CD8-positive, alpha-beta memory T cell (primary cell): ENCODE data around the gene LIG3. TPM values are rescaled to one million over a fixed set of nuclear protein-coding genes. Genes with fewer than 3 reads are reported as not detected.

Experiments used
- CTCF ChIA-PET: fragments of 350-600 bp; sonication (Branson Sonifier 250); formaldehyde crosslinking; loops from one replicate; lab custom pipeline; 2021; ENCODE audit warnings: antibody characterized with exemption; lab: Charles Lee
- POLR2A ChIA-PET: fragments of 350-600 bp; sonication (Branson Sonifier 250); formaldehyde crosslinking; loops from one replicate; lab custom pipeline; 2021; ENCODE audit warnings: antibody characterized with exemption; lab: Charles Lee
- DNase-seq, 5 donors: peaks; one replicate each; pipeline versions ENCODE4 v3.0.0 to v3.0.0-alpha.2; 2020 to 2022; ENCODE audit warnings: mixed read lengths in 1 of 5
- H3K27ac ChIP-seq: one replicate; pipeline ENCODE4 v1.7.0; 2013; ENCODE audit warnings: low read depth, mild to moderate bottlenecking, low read length, moderate library complexity
- H3K27me3 ChIP-seq: 2 replicates; pipeline ENCODE4 v1.7.0; 2013; ENCODE audit warnings: low read length, mild to moderate bottlenecking; ENCODE audit not compliant: insufficient read depth, poor library complexity, severe bottlenecking
- H3K36me3 ChIP-seq: 2 replicates; pipeline ENCODE4 v1.7.0; 2013; ENCODE audit warnings: mild to moderate bottlenecking, low read length, moderate library complexity; ENCODE audit not compliant: insufficient read depth
- H3K4me1 ChIP-seq: 2 replicates; pipeline ENCODE4 v1.7.0; 2013; ENCODE audit warnings: mild to moderate bottlenecking, low read length, moderate library complexity; ENCODE audit not compliant: insufficient read depth
- H3K4me3 ChIP-seq: 2 replicates; pipeline ENCODE4 v1.7.0; 2013; ENCODE audit warnings: mild to moderate bottlenecking, low read length
- H3K9me3 ChIP-seq: 2 replicates; pipeline ENCODE4 v1.7.0; 2013; ENCODE audit warnings: mild to moderate bottlenecking, low read length
- H3K27ac Mint-ChIP-seq, 8 donors: one replicate each; pipeline ENCODE4 v1.8.0; 2020 to 2021; ENCODE audit warnings: mixed read lengths in 8 of 8, mild to moderate bottlenecking in 6 of 8, inconsistent platforms in 3 of 8, moderate library complexity in 3 of 8
- H3K27me3 Mint-ChIP-seq, 2 donors: one replicate each; pipeline ENCODE4 v1.8.0; 2020 to 2021; ENCODE audit warnings: mixed read lengths in 2 of 2, mild to moderate bottlenecking in 1 of 2, moderate library complexity in 1 of 2
- H3K36me3 Mint-ChIP-seq, 3 donors: one replicate each; pipeline ENCODE4 v1.8.0; 2020 to 2021; ENCODE audit warnings: mixed read lengths in 3 of 3, inconsistent platforms in 1 of 3, mild to moderate bottlenecking in 1 of 3
- H3K4me1 Mint-ChIP-seq, 3 donors: one replicate each; pipeline ENCODE4 v1.8.0; 2020 to 2021; ENCODE audit warnings: mixed read lengths in 3 of 3, inconsistent platforms in 1 of 3, mild to moderate bottlenecking in 1 of 3
- H3K4me3 Mint-ChIP-seq, 7 donors: one replicate each; pipeline ENCODE4 v1.8.0; 2020 to 2021; ENCODE audit warnings: mixed read lengths in 7 of 7, mild to moderate bottlenecking in 6 of 7, moderate library complexity in 4 of 7, inconsistent platforms in 2 of 7
- H3K9me3 Mint-ChIP-seq, 5 donors: one replicate each; pipeline ENCODE4 v1.8.0; 2020 to 2022; ENCODE audit warnings: mixed read lengths in 5 of 5, mild to moderate bottlenecking in 3 of 5, moderate library complexity in 2 of 5, inconsistent platforms in 1 of 5
- polyA plus RNA-seq: library from polyadenylated mRNA; unstranded; fragments of 300-500 nt; fragmentation: Illumina TruSeq; gene quantifications from one replicate; pipeline ENCODE4 v1.2.3, GENCODE V29; 2021
- total RNA-seq, 2 experiments: library from RNA; stranded (reverse); gene quantifications; one replicate each; pipeline ENCODE4 v1.2.3, GENCODE V29; 2021

Gene LIG3
- total and polyA plus RNA-seq, 3 experiments from 2014 or later: 14.7 to 50.9 (median 48.7) TPM

DNA sequence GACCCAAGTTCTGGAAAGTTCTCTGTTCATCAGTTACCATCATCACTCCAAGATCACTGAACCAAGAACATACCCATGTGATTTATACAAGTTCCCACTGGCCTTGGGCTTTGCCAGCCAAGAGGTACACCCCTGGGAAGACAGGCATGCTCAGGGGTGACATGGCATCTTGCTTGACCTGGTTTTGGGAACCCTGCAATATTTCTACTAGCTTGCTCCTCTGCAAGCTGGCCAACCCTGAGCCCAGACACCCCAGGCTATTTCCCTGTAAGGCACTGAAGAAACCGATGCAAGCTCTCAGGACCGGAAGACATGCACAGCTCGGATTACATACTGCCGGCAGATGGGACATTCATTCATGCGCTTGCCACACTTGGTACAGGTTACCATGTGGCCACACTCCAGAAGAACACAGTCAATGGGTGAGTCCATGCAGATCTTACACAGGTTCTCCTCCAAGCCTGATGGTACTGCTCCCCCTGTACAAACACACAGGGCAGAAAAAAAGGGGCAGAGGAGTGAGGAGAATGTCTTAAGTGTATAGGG is 31.4 kb downstream of the LIG3 start:
- no peak overlapping the region for H3K27ac ChIP-seq
- no peaks in the 10 kb centered on the region for H3K9me3 ChIP-seq
- H3K36me3 ChIP-seq: peaks cover 66% of the 10 kb centered on the region
- Mint-ChIP-seq H3K4me1 (peaks cover 0 to 8% (median 6%) of the 10 kb centered on the region in 3 donors), H3K36me3 (peaks cover 3 to 97% (median 35%) of the 10 kb centered on the region in 3 donors), H3K9me3 (no peaks in the 10 kb centered on the region), H3K27ac (peak overlapping the region in 5 of 8 donors; percentile 51 to 82 (median 72)), H3K27me3 (no peaks in the 10 kb centered on the region), H3K4me3 (no peak overlapping the region)
- ChIA-PET CTCF (no interaction called here), POLR2A (interaction anchor here (0.6 kb wide), 1 partner anchor 31 kb away, joined by 3 read pairs; no protein-coding TSS in a partner anchor)
- no peaks in the 10 kb centered on the region for H3K4me1 ChIP-seq
- no peak for DNase-seq
- H3K4me3 ChIP-seq: no peak overlapping the region
- no peaks in the 10 kb centered on the region for H3K27me3 ChIP-seq

DNA sequence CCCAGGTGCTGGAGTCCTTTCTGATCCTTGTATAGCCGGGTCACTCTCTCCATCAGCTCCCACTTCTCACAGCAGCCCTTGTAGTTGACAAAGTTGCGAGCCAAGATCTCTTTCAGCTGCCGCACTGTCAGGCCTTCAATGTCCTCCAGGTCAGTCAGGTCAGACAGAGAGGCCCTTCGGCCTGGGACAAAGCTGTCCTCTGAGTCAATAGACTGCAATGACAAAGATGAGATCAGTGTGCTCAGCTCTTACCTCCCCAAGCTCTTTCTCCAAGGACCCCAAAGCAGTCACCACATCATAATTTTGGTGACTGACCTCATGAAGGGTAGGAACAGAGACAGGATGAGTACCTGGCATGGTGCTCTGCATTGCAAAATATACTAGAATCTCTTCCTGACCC is 36.1 kb downstream of the LIG3 start:
- H3K27me3 Mint-ChIP-seq: no peaks in the 10 kb centered on the region
- H3K4me1 Mint-ChIP-seq: peaks cover 13 to 38% (median 27%) of the 10 kb centered on the region in 3 donors
- no peaks in the 10 kb centered on the region for H3K27me3 ChIP-seq
- H3K4me3 ChIP-seq: no peak overlapping the region
- ChIA-PET POLR2A (no interaction called here), CTCF (interaction anchor here (1.3 kb wide), 1 partner anchor 73 kb away, joined by 4 read pairs; no protein-coding TSS in a partner anchor)
- no peaks in the 10 kb centered on the region for H3K9me3 ChIP-seq
- H3K36me3 ChIP-seq: peaks cover 64% of the 10 kb centered on the region
- peak overlapping the region in 2 of 8 donors; percentile 39 to 66 for H3K27ac Mint-ChIP-seq
- H3K9me3 Mint-ChIP-seq: no peaks in the 10 kb centered on the region
- DNase-seq: no peak
- H3K4me3 Mint-ChIP-seq: peak overlapping the region in 1 of 7 donors; percentile 27
- no peak overlapping the region for H3K27ac ChIP-seq
- peaks cover 3 to 99% (median 32%) of the 10 kb centered on the region in 3 donors for H3K36me3 Mint-ChIP-seq
- H3K4me1 ChIP-seq: peaks cover 3% of the 10 kb centered on the region

- DNase-seq: no peak
- ChIA-PET POLR2A (no interaction called here), CTCF (interaction anchor here (1.3 kb wide), 1 partner anchor 72 kb away, joined by 4 read pairs; no protein-coding TSS in a partner anchor)
- Mint-ChIP-seq H3K27ac (peak overlapping the region in 7 of 8 donors; percentile 5 to 76 (median 45)), H3K4me3 (no peak overlapping the region), H3K27me3 (no peaks in the 10 kb centered on the region), H3K4me1 (peaks cover 19 to 45% (median 34%) of the 10 kb centered on the region in 3 donors), H3K36me3 (peaks cover 3 to 96% (median 28%) of the 10 kb centered on the region in 3 donors), H3K9me3 (no peaks in the 10 kb centered on the region)
- H3K36me3 ChIP-seq: peaks cover 57% of the 10 kb centered on the region
- no peaks in the 10 kb centered on the region for H3K9me3 ChIP-seq
- H3K27me3 ChIP-seq: no peaks in the 10 kb centered on the region
- H3K27ac ChIP-seq: no peak overlapping the region
- H3K4me3 ChIP-seq: no peak overlapping the region
- peaks cover 9% of the 10 kb centered on the region for H3K4me1 ChIP-seq
Measured at GRCh38 chr17:35017021-35017420, 36.7 kb downstream of the LIG3 start.

DNA sequence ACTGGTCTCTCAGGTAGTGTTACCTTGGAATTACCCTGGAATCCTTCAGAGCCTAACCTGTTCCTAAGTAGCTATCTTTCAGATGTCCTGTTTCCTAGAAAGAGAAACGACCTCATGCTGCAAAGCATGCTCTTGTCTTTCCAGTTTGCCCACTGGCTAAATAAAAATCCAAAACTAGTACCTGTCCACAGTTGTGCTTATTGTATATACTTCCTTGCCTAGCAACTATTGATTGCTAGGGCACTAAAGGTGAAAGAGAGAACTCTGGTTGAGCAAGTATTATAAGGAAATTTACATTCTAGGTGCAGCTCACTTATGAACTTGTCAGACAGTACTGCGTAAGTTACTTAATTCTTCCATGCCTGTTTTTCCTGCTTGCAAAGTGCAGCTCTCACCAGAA is 38.5 kb downstream of the LIG3 start:
- Histone ChIP-seq H3K9me3 (no peaks in the 10 kb centered on the region), H3K4me3 (no peak overlapping the region), H3K36me3 (peaks cover 46% of the 10 kb centered on the region), H3K27ac (no peak overlapping the region), H3K27me3 (no peaks in the 10 kb centered on the region), H3K4me1 (peaks cover 27% of the 10 kb centered on the region)
- ChIA-PET CTCF (interaction anchor here (1.1 to 1.4 kb wide), 2 partner anchors 9 to 71 kb away, joined by 3 to 6 read pairs; no protein-coding TSS in a partner anchor), POLR2A (interaction anchor here (0.6 kb wide), 1 partner anchor 44 kb away, joined by 11 read pairs; no protein-coding TSS in a partner anchor)
- no peak for DNase-seq
- Mint-ChIP-seq H3K27ac (peak overlapping the region in 2 of 8 donors; percentile 35 to 66), H3K4me1 (peaks cover 37 to 58% (median 52%) of the 10 kb centered on the region in 3 donors), H3K9me3 (no peaks in the 10 kb centered on the region), H3K4me3 (no peak overlapping the region), H3K27me3 (no peaks in the 10 kb centered on the region), H3K36me3 (peaks cover 3 to 81% (median 26%) of the 10 kb centered on the region in 3 donors)

GRCh38 chr17:35019386-35020179 is 39.3 kb downstream of the LIG3 start:
- H3K4me3 ChIP-seq: no peak overlapping the region
- H3K4me1 Mint-ChIP-seq: peaks cover 41 to 61% (median 59%) of the 10 kb centered on the region in 3 donors
- peaks cover 34% of the 10 kb centered on the region for H3K4me1 ChIP-seq
- H3K27ac Mint-ChIP-seq: peak overlapping the region in 7 of 8 donors; percentile 3 to 99 (median 93)
- peaks cover 41% of the 10 kb centered on the region for H3K36me3 ChIP-seq
- no peaks in the 10 kb centered on the region for H3K27me3 ChIP-seq
- no peaks in the 10 kb centered on the region for H3K27me3 Mint-ChIP-seq
- DNase-seq: no peak
- H3K9me3 ChIP-seq: no peaks in the 10 kb centered on the region
- no peak overlapping the region for H3K27ac ChIP-seq
- peaks cover 3 to 78% (median 20%) of the 10 kb centered on the region in 3 donors for H3K36me3 Mint-ChIP-seq
- ChIA-PET POLR2A (interaction anchor here (0.6 to 1.0 kb wide), 3 partner anchors 27 to 106 kb away, joined by 3 to 11 read pairs (median 4); no protein-coding TSS in a partner anchor), CTCF (interaction anchor here (1.4 kb wide), 1 partner anchor 9 kb away, joined by 6 read pairs; no protein-coding TSS in a partner anchor)
- H3K4me3 Mint-ChIP-seq: no peak overlapping the region
- no peaks in the 10 kb centered on the region for H3K9me3 Mint-ChIP-seq

- Histone ChIP-seq H3K4me1 (peaks cover 35% of the 10 kb centered on the region), H3K27ac (peak overlapping the region; percentile 62), H3K36me3 (peaks cover 29% of the 10 kb centered on the region), H3K4me3 (peak overlapping the region; percentile 36), H3K9me3 (no peaks in the 10 kb centered on the region), H3K27me3 (no peaks in the 10 kb centered on the region)
- no peak for DNase-seq
- Mint-ChIP-seq H3K27me3 (no peaks in the 10 kb centered on the region), H3K36me3 (peaks cover 0 to 75% (median 16%) of the 10 kb centered on the region in 3 donors), H3K4me3 (peak overlapping the region in 4 of 7 donors; percentile 29 to 87 (median 52)), H3K27ac (peak overlapping the region; percentile 95 to 99 (median 98)), H3K4me1 (peaks cover 43 to 76% (median 72%) of the 10 kb centered on the region in 3 donors), H3K9me3 (no peaks in the 10 kb centered on the region)
- ChIA-PET CTCF (interaction anchor here (1.2 to 3.4 kb wide), 6 partner anchors 16 to 98 kb away, joined by 3 to 34 read pairs (median 10); partner anchors contain the start of genes RAD51D and RFFL), POLR2A (interaction anchor here (1.6 to 2.3 kb wide), 3 partner anchors 30 to 68 kb away, joined by 6 to 30 read pairs (median 8); partner anchors contain the start of gene RFFL)
Measured at GRCh38 chr17:35021520-35022380, 41.4 kb downstream of the LIG3 start.

DNA sequence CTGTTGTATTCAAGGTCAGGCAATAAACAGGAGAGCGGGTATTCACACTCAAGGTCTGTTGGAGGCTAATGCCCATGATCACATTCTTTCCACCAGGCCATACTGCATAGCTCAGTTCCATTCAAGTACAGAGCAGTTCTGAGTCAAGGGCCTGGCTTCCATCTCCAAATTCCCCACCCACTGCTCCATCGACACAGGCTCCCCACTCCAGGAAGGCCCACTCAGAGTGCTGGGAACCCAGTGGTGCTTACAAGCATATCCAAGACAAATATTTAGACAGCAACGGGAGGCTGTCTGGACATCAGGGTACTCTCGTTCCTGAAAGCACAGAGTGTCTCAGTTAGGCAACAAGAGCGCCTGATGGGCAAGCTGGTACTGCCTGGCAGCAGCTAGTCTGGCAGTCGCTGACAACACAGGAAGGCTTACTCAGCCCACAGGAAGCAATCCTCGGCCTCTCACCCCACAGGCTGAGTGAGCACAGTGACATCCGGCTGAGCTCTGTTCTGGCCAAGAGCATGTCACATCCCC is 42.3 kb downstream of the LIG3 start:
- peaks cover 35% of the 10 kb centered on the region for H3K4me1 ChIP-seq
- Mint-ChIP-seq H3K4me1 (peaks cover 46 to 74% (median 71%) of the 10 kb centered on the region in 3 donors), H3K27me3 (no peaks in the 10 kb centered on the region), H3K4me3 (peak overlapping the region in 6 of 7 donors; percentile 29 to 87 (median 74)), H3K27ac (peak overlapping the region; percentile 95 to 99 (median 98)), H3K9me3 (no peaks in the 10 kb centered on the region), H3K36me3 (peaks cover 0 to 69% (median 13%) of the 10 kb centered on the region in 3 donors)
- H3K36me3 ChIP-seq: peaks cover 26% of the 10 kb centered on the region
- no peaks in the 10 kb centered on the region for H3K9me3 ChIP-seq
- H3K27me3 ChIP-seq: no peaks in the 10 kb centered on the region
- peak overlapping the region; percentile 36 for H3K4me3 ChIP-seq
- POLR2A ChIA-PET: interaction anchor here (0.9 to 2.3 kb wide), 6 partner anchors 24 to 67 kb away, joined by 4 to 30 read pairs (median 6); partner anchors contain the start of gene RFFL
- CTCF ChIA-PET: interaction anchor here (0.7 to 3.4 kb wide), 14 partner anchors 12 to 97 kb away, joined by 3 to 34 read pairs (median 4); partner anchors contain the start of genes RAD51D and RFFL
- peak; percentile 60 to 80 (median 62) for DNase-seq
- peak overlapping the region; percentile 62 for H3K27ac ChIP-seq
